SJCRH30 (cell line): ENCODE data around the gene GATA5. TPM values are rescaled to one million over a fixed set of nuclear protein-coding genes. Genes with fewer than 3 reads are reported as not detected.
"Not testable (repeated sequence)": the region's sequence is repeated elsewhere in the genome, so short reads cannot be mapped to it uniquely, and the experiment has no call there.

Source experiments
- DNase-seq, 2 experiments: peaks; one replicate each; pipeline ENCODE4 v3.0.0-alpha.2; 2015 to 2020
- H3K27ac ChIP-seq: fragments of 250-450 bp; sonication (Bioruptor Pico); 2 replicates; pipeline ENCODE4 v1.5.1; 2020; ENCODE audit warnings: mild to moderate bottlenecking, moderate library complexity
- H3K27me3 ChIP-seq: fragments of 250-450 bp; sonication (Bioruptor Pico); 2 replicates; pipeline ENCODE4 v1.5.1; 2020; ENCODE audit warnings: mild to moderate bottlenecking, moderate library complexity
- H3K36me3 ChIP-seq: fragments of 250-450 bp; sonication (Bioruptor Pico); 2 replicates; pipeline ENCODE4 v1.5.1; 2020; ENCODE audit warnings: mild to moderate bottlenecking, moderate library complexity
- H3K4me1 ChIP-seq: fragments of 250-450 bp; sonication (Bioruptor Pico); 2 replicates; pipeline ENCODE4 v1.5.1; 2020; ENCODE audit warnings: mild to moderate bottlenecking, moderate library complexity
- H3K4me3 ChIP-seq: fragments of 250-450 bp; sonication (Bioruptor Pico); 2 replicates; pipeline ENCODE4 v1.5.1; 2020; ENCODE audit warnings: mild to moderate bottlenecking, moderate library complexity
- H3K9me3 ChIP-seq: fragments of 250-450 bp; sonication (Bioruptor Pico); replicated peaks from 2 replicates; pipeline ENCODE4 v1.5.1; 2020; ENCODE audit warnings: mild to moderate bottlenecking, moderate library complexity
- total RNA-seq: library from RNA; depleted of rRNA; stranded (reverse); fragments of >200 nt; shearing (Covaris generic); gene quantifications from 2 replicates; pipeline ENCODE4 v1.2.3, GENCODE V29; 2014

The GATA5 gene
- total RNA-seq, 1 experiment from 2014 or later, result not detected

GRCh38 chr20:62498874-62499273 is 23.1 kb upstream of the GATA5 start:
- no peak for DNase-seq
- Histone ChIP-seq H3K4me3 (no peak overlapping the region), H3K4me1 (peaks cover 10% of the 10 kb centered on the region; the same call in 1 of the 2 replicates), H3K27ac (no peak overlapping the region), H3K27me3 (peaks cover 12% of the 10 kb centered on the region; the same call in 1 of the 2 replicates), H3K9me3 (no peaks in the 10 kb centered on the region), H3K36me3 (no peaks in the 10 kb centered on the region)

GRCh38 chr20:62496568-62497218 is 20.9 kb upstream of the GATA5 start:
- Histone ChIP-seq H3K4me3 (no peak overlapping the region), H3K36me3 (no peaks in the 10 kb centered on the region), H3K27me3 (peaks cover 24% of the 10 kb centered on the region; the same call in 1 of the 2 replicates), H3K27ac (no peak overlapping the region), H3K4me1 (peaks cover 8% of the 10 kb centered on the region; the same call in 1 of the 2 replicates), H3K9me3 (no peaks in the 10 kb centered on the region)
- peak; percentile 67 to 76 for DNase-seq

DNA sequence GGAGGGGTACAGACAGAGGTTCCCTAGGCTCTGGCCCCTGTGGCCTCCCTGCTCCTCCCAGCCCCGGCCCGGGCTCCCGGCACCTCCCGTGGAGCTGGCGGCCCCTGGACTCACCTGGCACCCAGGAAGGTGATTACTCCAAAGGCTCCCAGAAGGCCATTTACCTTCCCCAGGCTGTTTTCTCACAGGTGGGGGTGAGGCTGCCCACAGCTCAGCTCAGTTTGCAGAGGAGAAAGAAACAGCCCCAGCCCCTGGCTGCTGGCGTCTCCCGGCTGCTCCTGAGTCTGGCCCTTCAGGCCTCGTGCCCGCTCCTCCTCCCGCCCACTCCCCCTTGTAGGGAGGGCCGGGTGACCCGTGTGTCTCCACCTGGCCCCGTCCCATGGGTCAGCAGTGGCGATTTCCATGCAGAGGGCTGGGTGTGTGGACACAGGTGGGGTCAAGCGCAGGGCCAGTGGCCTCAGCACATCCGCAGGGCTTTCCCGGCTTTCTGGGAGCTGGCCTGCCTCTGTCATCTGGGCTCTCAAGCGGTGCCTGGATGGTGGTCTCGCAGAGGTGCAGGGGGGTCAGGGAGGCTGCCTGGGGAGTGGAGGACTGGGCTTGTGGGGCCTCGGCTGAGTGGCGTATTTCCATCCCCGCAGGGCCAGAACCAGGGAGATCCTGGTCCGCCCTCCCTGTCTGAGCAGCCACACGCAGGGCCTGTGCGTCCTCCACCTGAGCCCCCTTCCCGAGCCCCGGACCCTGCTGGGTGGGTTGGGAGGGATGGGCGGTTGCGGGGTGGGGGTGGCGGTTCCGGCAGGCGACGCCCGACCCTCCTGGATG is 20.2 kb upstream of the GATA5 start:
- no peak overlapping the region for H3K27ac ChIP-seq
- H3K27me3 ChIP-seq, result peaks cover 27% of the 10 kb centered on the region; the same call in 1 of the 2 replicates
- no peaks in the 10 kb centered on the region for H3K36me3 ChIP-seq

GRCh38 chr20:62494980-62495748 is 19.4 kb upstream of the GATA5 start:
- no peak overlapping the region for H3K4me3 ChIP-seq
- H3K27ac ChIP-seq, result no peak overlapping the region
- H3K9me3 ChIP-seq, result no peaks in the 10 kb centered on the region
- peaks cover 29% of the 10 kb centered on the region for H3K27me3 ChIP-seq
- DNase-seq, result no peak
- peaks cover 6% of the 10 kb centered on the region; the same call in 1 of the 2 replicates for H3K4me1 ChIP-seq
- H3K36me3 ChIP-seq, result no peaks in the 10 kb centered on the region

More for the DNA sequence above, 20.2 kb upstream of the GATA5 start:
- Histone ChIP-seq H3K4me3 (no peak overlapping the region), H3K9me3 (no peaks in the 10 kb centered on the region), H3K4me1 (peaks cover 6% of the 10 kb centered on the region; the same call in 1 of the 2 replicates)
- no peak for DNase-seq

DNA sequence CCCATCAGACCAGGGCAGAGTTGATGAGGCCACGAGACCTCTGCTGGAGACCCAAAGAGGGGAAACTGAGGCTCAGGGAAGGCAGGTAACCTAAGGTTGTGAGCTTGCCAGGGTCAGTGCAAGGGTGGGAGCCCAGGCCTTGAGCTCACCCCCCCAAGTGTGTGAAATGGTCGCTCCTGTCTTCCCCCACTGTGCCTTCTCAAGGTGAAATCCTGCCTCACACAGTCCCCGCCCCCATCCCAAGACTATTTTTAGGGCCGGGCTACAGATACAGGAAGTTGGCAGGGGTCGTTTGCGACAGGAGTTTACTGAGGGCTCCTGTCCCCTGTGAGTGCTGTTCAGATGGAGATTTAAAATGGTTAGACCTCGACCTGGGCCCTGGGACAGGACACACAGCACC is 18.7 kb upstream of the GATA5 start:
- Histone ChIP-seq H3K9me3 (no peaks in the 10 kb centered on the region), H3K4me1 (peaks cover 2% of the 10 kb centered on the region; the same call in 1 of the 2 replicates), H3K36me3 (no peaks in the 10 kb centered on the region), H3K4me3 (no peak overlapping the region), H3K27me3 (peaks cover 36% of the 10 kb centered on the region), H3K27ac (no peak overlapping the region)
- DNase-seq, result no peak

DNA sequence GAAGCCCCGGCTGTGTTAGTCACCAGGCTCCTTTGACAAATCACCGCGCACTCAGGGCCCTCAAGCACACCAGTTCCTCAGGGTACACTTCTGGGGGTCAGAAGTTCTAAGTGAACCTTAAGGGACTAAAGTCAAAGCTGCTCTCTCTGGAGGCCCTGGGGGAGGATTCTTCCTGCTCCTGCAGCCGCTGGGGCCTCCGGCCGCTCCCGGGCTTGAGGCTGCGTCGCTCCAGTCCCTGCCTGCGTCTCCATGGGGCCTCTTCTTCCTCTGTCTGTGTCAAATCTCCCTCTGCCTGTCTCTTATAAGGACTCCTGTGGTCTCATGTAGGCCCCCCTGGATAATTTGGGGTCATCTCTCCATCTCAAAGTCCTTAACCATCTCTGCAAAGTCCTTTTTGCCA is 18.1 kb upstream of the GATA5 start:
- no peak overlapping the region for H3K4me3 ChIP-seq
- no peaks in the 10 kb centered on the region for H3K9me3 ChIP-seq
- DNase-seq, result no peak
- H3K27me3 ChIP-seq, result peaks cover 38% of the 10 kb centered on the region
- no peak overlapping the region for H3K27ac ChIP-seq
- no peaks in the 10 kb centered on the region for H3K36me3 ChIP-seq
- peaks cover 2% of the 10 kb centered on the region; the same call in 1 of the 2 replicates for H3K4me1 ChIP-seq

DNA sequence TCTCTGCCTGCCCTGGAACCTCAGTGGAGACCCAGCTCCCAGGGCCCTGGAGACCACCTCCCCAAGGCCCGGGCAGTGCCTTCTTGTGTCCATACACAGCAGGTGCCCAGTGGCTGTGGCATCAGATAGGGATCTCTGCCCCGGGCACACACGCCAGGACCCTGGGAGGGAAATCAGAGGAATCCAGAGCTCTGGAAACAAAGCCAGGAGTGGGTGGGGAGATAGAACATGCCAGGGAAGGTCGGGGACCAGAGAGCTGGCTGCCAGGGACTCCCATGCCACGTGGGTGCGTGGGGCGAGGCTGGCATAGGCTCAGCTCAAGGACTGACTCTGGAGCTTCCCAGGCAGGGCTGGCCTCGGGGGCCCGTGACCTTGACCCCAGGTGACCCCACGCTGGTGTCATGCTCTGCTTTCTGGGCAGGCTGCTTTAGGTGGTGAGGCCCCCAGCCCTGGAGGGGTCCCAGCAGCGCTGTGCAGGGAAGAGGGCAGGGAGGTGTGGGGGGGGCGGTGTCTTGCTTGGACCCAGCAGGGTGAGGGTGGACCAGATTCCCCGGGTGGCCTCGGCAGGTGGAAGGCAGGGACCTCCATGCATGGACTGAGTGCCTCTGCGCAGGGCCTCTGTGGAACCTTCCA is 17.6 kb upstream of the GATA5 start:
- Histone ChIP-seq H3K27ac (no peak overlapping the region), H3K36me3 (no peaks in the 10 kb centered on the region), H3K4me3 (no peak overlapping the region), H3K9me3 (no peaks in the 10 kb centered on the region), H3K4me1 (peaks cover 2% of the 10 kb centered on the region; the same call in 1 of the 2 replicates), H3K27me3 (peaks cover 44% of the 10 kb centered on the region)
- DNase-seq, result no peak

DNA sequence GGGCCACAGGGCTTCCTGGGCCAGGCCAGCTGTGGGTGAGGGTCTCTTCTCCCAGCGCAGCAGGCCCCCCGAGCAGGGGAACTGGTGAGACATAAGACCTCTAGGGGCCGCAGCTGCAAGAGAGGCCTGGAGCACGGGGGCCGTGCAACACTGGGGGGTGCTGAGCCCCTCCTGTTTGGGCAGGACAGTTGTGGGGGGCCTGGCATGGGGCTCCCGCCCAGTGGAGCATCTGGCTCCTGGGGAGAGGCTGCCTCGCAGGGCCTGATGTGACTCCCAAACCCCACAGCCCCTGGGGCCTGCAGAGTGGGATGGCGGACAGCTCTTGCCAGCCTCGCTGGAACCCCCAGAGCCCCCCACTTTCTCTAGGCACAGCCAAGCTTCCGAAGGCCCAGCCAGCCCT is 16.9 kb upstream of the GATA5 start:
- H3K4me3 ChIP-seq, result no peak overlapping the region
- peaks cover 50% of the 10 kb centered on the region for H3K27me3 ChIP-seq
- peaks cover 2% of the 10 kb centered on the region; the same call in 1 of the 2 replicates for H3K4me1 ChIP-seq
- H3K27ac ChIP-seq, result no peak overlapping the region
- H3K9me3 ChIP-seq, result no peaks in the 10 kb centered on the region
- no peak for DNase-seq
- no peaks in the 10 kb centered on the region for H3K36me3 ChIP-seq

GRCh38 chr20:62490783-62491182 is 15.0 kb upstream of the GATA5 start:
- H3K4me1 ChIP-seq, H3K36me3 ChIP-seq, H3K9me3 ChIP-seq, DNase-seq, H3K27ac ChIP-seq, H3K4me3 ChIP-seq: not testable (repeated sequence)
- H3K27me3 ChIP-seq, result peaks cover 69% of the 10 kb centered on the region

DNA sequence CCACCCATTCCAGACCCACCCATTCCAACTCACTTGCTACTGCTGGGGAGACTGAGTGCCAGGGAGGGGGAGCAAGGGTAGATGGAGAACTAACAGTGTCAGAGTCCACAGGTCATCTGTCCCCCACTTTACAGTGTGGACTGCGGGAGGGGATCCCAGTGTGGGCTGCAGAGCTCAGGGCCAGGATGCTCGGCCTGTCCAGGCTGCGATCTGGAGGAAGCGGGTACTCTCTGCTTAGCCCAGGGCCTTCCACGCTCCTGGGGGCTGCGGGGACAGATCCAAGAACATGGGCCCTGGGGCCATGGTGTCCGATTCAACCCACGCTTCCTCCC is 14.1 kb upstream of the GATA5 start:
- Histone ChIP-seq H3K9me3 (no peaks in the 10 kb centered on the region), H3K36me3 (no peaks in the 10 kb centered on the region), H3K27ac (no peak overlapping the region), H3K4me3 (no peak overlapping the region), H3K27me3 (peaks cover 77% of the 10 kb centered on the region), H3K4me1 (peaks cover 2% of the 10 kb centered on the region; the same call in 1 of the 2 replicates)
- DNase-seq, result no peak

DNA sequence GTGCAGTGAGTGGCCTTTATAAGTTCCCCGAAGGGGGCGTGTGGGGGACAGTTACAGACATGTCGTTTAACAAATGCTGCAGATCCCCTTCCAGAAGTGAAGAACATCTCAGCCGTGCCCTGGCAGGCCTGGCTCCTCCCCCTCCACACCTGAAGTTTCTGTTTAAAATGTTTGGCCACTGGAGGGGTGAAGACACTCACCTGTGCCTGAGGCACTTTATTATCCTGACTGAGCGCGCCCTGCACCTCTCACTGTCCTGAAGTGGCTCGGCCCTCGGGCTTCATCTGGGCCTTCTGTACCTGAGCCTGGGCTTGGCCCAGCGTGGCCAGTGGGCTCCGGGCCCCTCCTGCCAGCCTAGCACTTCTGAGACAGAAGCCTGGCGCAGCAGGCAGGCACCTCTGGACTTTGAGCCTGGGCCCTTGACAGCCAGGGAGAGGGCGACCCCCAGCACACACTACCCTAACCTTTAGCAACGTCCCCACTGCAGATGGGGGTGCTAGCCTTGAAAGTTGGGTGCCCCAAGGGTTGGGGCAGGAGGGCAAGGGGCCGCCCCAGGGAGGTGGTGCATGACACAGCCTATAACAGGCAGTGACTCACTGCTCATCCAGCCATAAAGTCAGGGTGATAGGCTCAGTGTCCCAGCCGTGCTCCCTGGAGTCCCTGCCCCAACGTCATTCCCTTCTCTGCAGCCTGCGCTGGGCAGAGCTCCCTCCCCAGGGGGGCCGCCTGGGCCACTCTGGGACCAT is 13.6 kb upstream of the GATA5 start:
- Histone ChIP-seq H3K9me3 (no peaks in the 10 kb centered on the region), H3K27ac (no peak overlapping the region), H3K27me3 (peaks cover 77% of the 10 kb centered on the region), H3K4me3 (no peak overlapping the region), H3K4me1 (no peaks in the 10 kb centered on the region; the same call in 1 of the 2 replicates), H3K36me3 (no peaks in the 10 kb centered on the region)
- DNase-seq, result no peak

GRCh38 chr20:62488470-62488869 is 12.7 kb upstream of the GATA5 start:
- no peaks in the 10 kb centered on the region for H3K9me3 ChIP-seq
- no peak overlapping the region for H3K27ac ChIP-seq
- no peaks in the 10 kb centered on the region; the same call in 1 of the 2 replicates for H3K4me1 ChIP-seq
- H3K4me3 ChIP-seq, result no peak overlapping the region
- peaks cover 83% of the 10 kb centered on the region for H3K27me3 ChIP-seq
- no peaks in the 10 kb centered on the region for H3K36me3 ChIP-seq
- no peak for DNase-seq

GRCh38 chr20:62487561-62488354 is 12.0 kb upstream of the GATA5 start:
- H3K27me3 ChIP-seq, result peaks cover 86% of the 10 kb centered on the region
- no peaks in the 10 kb centered on the region for H3K36me3 ChIP-seq
- H3K4me1 ChIP-seq, result no peaks in the 10 kb centered on the region; the same call in 1 of the 2 replicates
- no peaks in the 10 kb centered on the region for H3K9me3 ChIP-seq
- H3K4me3 ChIP-seq, result no peak overlapping the region
- no peak overlapping the region for H3K27ac ChIP-seq
- no peak for DNase-seq
